ENCODE data around the gene ABCC8. TPM values are rescaled to one million over a fixed set of nuclear protein-coding genes. Genes with fewer than 3 reads are reported as not detected.

The ABCC8 gene
- total and polyA plus RNA-seq, 2 experiments from 2014 or later, result 2.0 to 3.4 TPM

GRCh38 chr11:17343257-17343656 is 133.4 kb downstream of the ABCC8 start:
- Mint-ChIP-seq H3K4me1 (peaks cover 9% of the 10 kb centered on the region), H3K9me3 (no peaks in the 10 kb centered on the region), H3K36me3 (ENCODE audit: low read depth) (no peaks in the 10 kb centered on the region), H3K27ac (no peak overlapping the region), H3K27me3 (ENCODE audit: insufficient read depth, low read depth, poor library complexity) (no peaks in the 10 kb centered on the region), H3K4me3 (no peak overlapping the region)
- Histone ChIP-seq H4K20me1 (replicated peaks; ENCODE audit: insufficient read depth) (0 out of 2 replicates have a peak, but pooled peaks cover 3% of the 10 kb centered on the region), H2AFZ (no peak overlapping the region), H3K4me1 (ENCODE audit: insufficient read depth) (peaks cover 9% of the 10 kb centered on the region; the same call in 1 of the 2 replicates), H3K27me3 (ENCODE audit: insufficient read depth) (peaks cover 7% of the 10 kb centered on the region; the same call in 1 of the 2 replicates), H3K9me2 (ENCODE audit: insufficient read depth) (no peaks in the 10 kb centered on the region), H3K4me3 (no peak overlapping the region), H3K4me2 (no peak overlapping the region), H3K79me2 (replicated peaks; ENCODE audit: insufficient read depth) (no peaks in the 10 kb centered on the region), H3K27ac (ENCODE audit: low read depth) (no peak overlapping the region), H3K36me3 (ENCODE audit: insufficient read depth) (no peaks in the 10 kb centered on the region), H3F3A (replicated peaks; ENCODE audit: low read depth) (no peaks in the 10 kb centered on the region)
- ATAC-seq (no peak), DNase-seq (ENCODE audit: low spot score) (no peak)
- TF ChIP-seq ETS1 (IDR thresholded peaks at IDR 0.05) (no peak), ZNF462 (CRISPR knock-in tag; IDR thresholded peaks at IDR 0.05) (no peak), NANOG (IDR thresholded peaks at IDR 0.05; ENCODE audit: borderline replicate concordance) (no peak), POLR2AphosphoS5 (IDR thresholded peaks at IDR 0.05; ENCODE audit: low read depth) (no peak), JUNB (IDR thresholded peaks at IDR 0.05; ENCODE audit: unreplicated experiment) (no peak), CREB1 (CRISPR knock-in tag; IDR thresholded peaks at IDR 0.05; ENCODE audit: low read depth) (no peak), STAT1 (IDR thresholded peaks at IDR 0.05; ENCODE audit: unreplicated experiment) (no peak), REST (IDR thresholded peaks at IDR 0.05; ENCODE audit: unreplicated experiment) (no peak), ZNF331 (CRISPR knock-in tag; IDR thresholded peaks at IDR 0.05; ENCODE audit: low read depth) (no peak)
